GM12891 (cell line): ENCODE data around the gene CBFB.

Experiments
- POLR2A ChIP-seq: IDR thresholded peaks from 2 replicates; pipeline ENCODE4 v1.6.1; 2011; ENCODE audit warnings: low read depth, low read length, control low read depth
- POLR2AphosphoS5 ChIP-seq: IDR thresholded peaks from 2 replicates; pipeline ENCODE4 v1.6.1; 2011; ENCODE audit warnings: low read depth, low read length, control low read depth

GRCh38 chr16:67149276-67150046, 120.5 kb downstream of the CBFB start:
- TF ChIP-seq POLR2AphosphoS5 (no peak), POLR2A (no peak)
